Nephron progenitor cell (in vitro differentiated cells): ENCODE data around the gene FLRT2.

Experiments
- DNase-seq: peaks from one replicate; pipeline ENCODE4 v3.0.0; 2021
- H3K27ac Mint-ChIP-seq: 2 replicates; pipeline ENCODE4 v1.8.0; 2021; ENCODE audit warnings: mild to moderate bottlenecking, moderate library complexity, mixed read lengths
- H3K27me3 Mint-ChIP-seq: 2 replicates; pipeline ENCODE4 v1.8.0; 2021; ENCODE audit warnings: mild to moderate bottlenecking, low read depth, mixed read lengths; ENCODE audit not compliant: poor library complexity
- H3K36me3 Mint-ChIP-seq: 2 replicates; pipeline ENCODE4 v1.8.0; 2021; ENCODE audit warnings: low read depth, mixed read lengths
- H3K4me1 Mint-ChIP-seq: 2 replicates; pipeline ENCODE4 v1.8.0; 2021; ENCODE audit warnings: mixed read lengths
- H3K4me3 Mint-ChIP-seq: 2 replicates; pipeline ENCODE4 v1.8.0; 2021; ENCODE audit warnings: mild to moderate bottlenecking, moderate library complexity, mixed read lengths
- H3K9me3 Mint-ChIP-seq: 2 replicates; pipeline ENCODE4 v1.8.0; 2021; ENCODE audit warnings: mild to moderate bottlenecking, moderate library complexity, mixed read lengths
- TF ChIP-seq, protein P1 (sequence below): fragments of 200-600 bp; sonication (generic); IDR thresholded peaks from 2 replicates; pipeline ENCODE4 v1.5.0; 2021; ENCODE audit warnings: antibody characterized with exemption

FLRT2 gene

GRCh38 chr14:85583380-85583779 lies 53.4 kb downstream of the FLRT2 start:
- H3K4me1 Mint-ChIP-seq = peaks cover 29% of the 10 kb centered on the region
- H3K36me3 Mint-ChIP-seq = peaks cover 16% of the 10 kb centered on the region
- DNase-seq = no peak
- no peak overlapping the region for H3K4me3 Mint-ChIP-seq
- H3K9me3 Mint-ChIP-seq = peaks cover 13% of the 10 kb centered on the region
- H3K27ac Mint-ChIP-seq = no peak overlapping the region
- H3K27me3 Mint-ChIP-seq = peaks cover 7% of the 10 kb centered on the region
- TF ChIP-seq, protein P1, sequence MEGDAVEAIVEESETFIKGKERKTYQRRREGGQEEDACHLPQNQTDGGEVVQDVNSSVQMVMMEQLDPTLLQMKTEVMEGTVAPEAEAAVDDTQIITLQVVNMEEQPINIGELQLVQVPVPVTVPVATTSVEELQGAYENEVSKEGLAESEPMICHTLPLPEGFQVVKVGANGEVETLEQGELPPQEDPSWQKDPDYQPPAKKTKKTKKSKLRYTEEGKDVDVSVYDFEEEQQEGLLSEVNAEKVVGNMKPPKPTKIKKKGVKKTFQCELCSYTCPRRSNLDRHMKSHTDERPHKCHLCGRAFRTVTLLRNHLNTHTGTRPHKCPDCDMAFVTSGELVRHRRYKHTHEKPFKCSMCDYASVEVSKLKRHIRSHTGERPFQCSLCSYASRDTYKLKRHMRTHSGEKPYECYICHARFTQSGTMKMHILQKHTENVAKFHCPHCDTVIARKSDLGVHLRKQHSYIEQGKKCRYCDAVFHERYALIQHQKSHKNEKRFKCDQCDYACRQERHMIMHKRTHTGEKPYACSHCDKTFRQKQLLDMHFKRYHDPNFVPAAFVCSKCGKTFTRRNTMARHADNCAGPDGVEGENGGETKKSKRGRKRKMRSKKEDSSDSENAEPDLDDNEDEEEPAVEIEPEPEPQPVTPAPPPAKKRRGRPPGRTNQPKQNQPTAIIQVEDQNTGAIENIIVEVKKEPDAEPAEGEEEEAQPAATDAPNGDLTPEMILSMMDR = no peak

GRCh38 chr14:85584481-85584880 lies 54.5 kb downstream of the FLRT2 start:
- TF ChIP-seq, protein P1 = no peak
- Mint-ChIP-seq H3K4me1 (peaks cover 18% of the 10 kb centered on the region), H3K36me3 (peaks cover 27% of the 10 kb centered on the region), H3K27me3 (peaks cover 7% of the 10 kb centered on the region), H3K9me3 (peaks cover 24% of the 10 kb centered on the region), H3K4me3 (no peak overlapping the region), H3K27ac (no peak overlapping the region)
- no peak for DNase-seq

DNA sequence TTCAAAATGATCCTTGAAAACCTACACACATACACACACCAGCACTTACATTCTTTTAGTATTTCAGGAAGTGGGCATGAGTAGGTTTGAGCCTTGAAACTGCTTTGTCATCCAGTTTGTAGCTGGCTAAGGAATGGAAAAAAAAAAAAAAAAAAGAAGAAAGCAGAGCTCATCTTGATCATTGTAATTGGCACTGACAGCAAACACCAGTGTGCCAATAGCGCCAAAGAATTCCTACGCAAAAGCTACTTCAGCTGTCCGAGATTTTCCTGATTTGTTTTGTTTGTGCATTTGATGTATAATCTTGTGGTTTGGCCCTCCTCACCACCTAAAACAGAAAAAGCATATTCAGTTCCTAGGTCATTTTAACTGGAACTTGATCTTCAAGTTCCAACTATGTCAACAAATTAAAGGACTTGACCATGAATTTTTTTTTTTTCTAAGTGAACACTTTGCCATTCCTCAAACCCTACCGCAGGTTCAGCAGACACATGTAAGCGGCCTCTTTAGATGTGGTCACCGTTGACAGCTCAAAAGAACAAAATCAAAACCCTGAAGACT lies 57.3 kb downstream of the FLRT2 start:
- Mint-ChIP-seq H3K27ac (peak overlapping the region; percentile 33), H3K9me3 (peaks cover 39% of the 10 kb centered on the region), H3K27me3 (peaks cover 7% of the 10 kb centered on the region), H3K4me3 (no peak overlapping the region), H3K4me1 (peaks cover 15% of the 10 kb centered on the region), H3K36me3 (peaks cover 43% of the 10 kb centered on the region)
- DNase-seq = no peak
- TF ChIP-seq, protein P1 = no peak

DNA sequence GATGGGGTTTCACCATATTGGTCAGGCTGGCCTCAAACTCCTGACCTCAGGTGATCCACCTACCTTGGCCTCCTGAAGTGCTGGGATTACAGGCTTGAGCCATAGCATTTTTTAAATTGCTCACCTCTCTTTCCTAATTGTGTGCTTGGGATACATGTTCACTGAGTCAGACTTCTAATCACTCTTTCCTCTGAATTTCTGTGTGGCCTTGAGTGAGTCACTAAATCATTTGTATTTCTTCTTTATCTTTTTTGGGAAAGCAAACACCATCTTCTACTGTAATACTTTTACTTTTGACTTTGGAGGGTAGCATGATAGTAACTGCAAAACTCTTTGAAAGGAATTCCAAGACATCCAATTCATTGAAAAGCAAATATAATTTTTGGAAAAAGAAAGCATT lies 60.8 kb downstream of the FLRT2 start:
- Mint-ChIP-seq H3K9me3 (peaks cover 39% of the 10 kb centered on the region), H3K27me3 (peaks cover 4% of the 10 kb centered on the region), H3K27ac (no peak overlapping the region), H3K4me1 (peaks cover 14% of the 10 kb centered on the region), H3K36me3 (peaks cover 56% of the 10 kb centered on the region), H3K4me3 (no peak overlapping the region)
- DNase-seq = no peak
- TF ChIP-seq, protein P1 = no peak

DNA sequence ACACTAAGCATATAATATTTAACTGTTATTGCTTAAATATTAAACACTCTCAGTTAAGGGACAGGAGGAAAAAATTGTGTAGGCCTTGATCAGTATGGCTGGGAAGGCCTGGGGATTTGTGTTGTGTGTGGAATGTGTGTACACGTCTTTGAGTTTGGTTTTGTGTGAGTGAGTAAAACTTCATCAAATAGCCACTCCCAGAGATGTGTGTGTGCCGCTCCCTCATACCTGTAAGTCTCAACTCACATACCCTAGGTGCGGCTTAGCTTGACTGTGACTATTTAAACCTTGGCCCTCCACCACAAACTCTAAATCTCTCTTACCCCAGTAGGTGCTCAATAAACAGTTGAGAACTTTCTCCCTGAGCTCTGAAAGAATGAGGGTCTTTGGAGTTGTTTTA lies 64.3 kb downstream of the FLRT2 start:
- H3K4me3 Mint-ChIP-seq = no peak overlapping the region
- H3K4me1 Mint-ChIP-seq = peaks cover 9% of the 10 kb centered on the region

GRCh38 chr14:85595981-85596380 lies 66.0 kb downstream of the FLRT2 start:
- Mint-ChIP-seq H3K4me1 (peaks cover 27% of the 10 kb centered on the region), H3K9me3 (no peaks in the 10 kb centered on the region), H3K27me3 (no peaks in the 10 kb centered on the region), H3K27ac (peak overlapping the region; percentile 75), H3K36me3 (peaks cover 48% of the 10 kb centered on the region), H3K4me3 (no peak overlapping the region)
- DNase-seq = no peak
- TF ChIP-seq, protein P1 = no peak

More for the DNA sequence above, 64.3 kb downstream of the FLRT2 start:
- DNase-seq = no peak
- peaks cover 17% of the 10 kb centered on the region for H3K9me3 Mint-ChIP-seq
- TF ChIP-seq, protein P1 = no peak
- H3K27ac Mint-ChIP-seq = no peak overlapping the region
- H3K27me3 Mint-ChIP-seq = no peaks in the 10 kb centered on the region
- peaks cover 59% of the 10 kb centered on the region for H3K36me3 Mint-ChIP-seq
